OCI-LY7 (cell line): ENCODE data around the gene PRKAG2. TPM values are rescaled to one million over a fixed set of nuclear protein-coding genes. Genes with fewer than 3 reads are reported as not detected.

Source experiments
- BruUV-seq: library from RNA; stranded (reverse); fragments of 400-500 nt; replicated peaks from 2 replicates; lab custom pipeline; 2021; lab: Mats Ljungman, UMichigan
- CTCF ChIA-PET: fragments of 300-600 bp; sonication (Branson Sonifier 250); formaldehyde crosslinking; loops from one replicate; lab custom pipeline; 2022; ENCODE audit warnings: antibody characterized with exemption; ENCODE audit not compliant: unreplicated experiment; lab: Charles Lee
- POLR2A ChIA-PET: fragments of 300-600 bp; sonication (Branson Sonifier 250); formaldehyde crosslinking; loops from one replicate; lab custom pipeline; 2022; ENCODE audit warnings: antibody characterized with exemption; lab: Charles Lee
- DNase-seq: peaks from one replicate; pipeline ENCODE4 v3.0.0-alpha.2; 2015; ENCODE audit warnings: low spot score
- H2AFZ ChIP-seq: fragments of 200-600 bp; sonication (generic), shearing (Covaris generic); 2 replicates; pipeline ENCODE4 v1.6.1; 2014; ENCODE audit warnings: mild to moderate bottlenecking, antibody characterized with exemption, low read length, moderate library complexity
- H3K27ac ChIP-seq: fragments of 200-600 bp; sonication (generic); 2 replicates; pipeline ENCODE4 v1.5.1; 2014; ENCODE audit warnings: mixed run types, low read depth, mild to moderate bottlenecking, moderate library complexity, low read length, inconsistent platforms; ENCODE audit not compliant: poor library complexity, severe bottlenecking
- H3K36me3 ChIP-seq: fragments of 200-600 bp; sonication (generic); 2 replicates; pipeline ENCODE4 v1.6.1; 2014; ENCODE audit warnings: mild to moderate bottlenecking, antibody characterized with exemption, low read length, moderate library complexity, mixed read lengths; ENCODE audit not compliant: insufficient read depth
- H3K4me1 ChIP-seq: fragments of 200-600 bp; sonication (generic); 2 replicates; pipeline ENCODE4 v1.5.1; 2014; ENCODE audit warnings: mild to moderate bottlenecking, low read length; ENCODE audit not compliant: insufficient read depth, poor library complexity, severe bottlenecking
- H3K4me2 ChIP-seq: fragments of 200-600 bp; sonication (generic); 2 replicates; pipeline ENCODE4 v1.6.1; 2014; ENCODE audit warnings: mild to moderate bottlenecking, low read length
- H3K4me3 ChIP-seq: fragments of 200-600 bp; sonication (generic); 2 replicates; pipeline ENCODE4 v1.5.1; 2014; ENCODE audit warnings: mild to moderate bottlenecking, low read depth, low read length; ENCODE audit not compliant: poor library complexity, severe bottlenecking
- H3K79me2 ChIP-seq: fragments of 200-600 bp; sonication (generic); 2 replicates; pipeline ENCODE4 v1.6.1; 2016; ENCODE audit warnings: low read depth, mild to moderate bottlenecking, low read length, moderate library complexity, mixed read lengths; ENCODE audit not compliant: insufficient read depth
- H3K9me2 ChIP-seq: fragments of 200-600 bp; sonication (generic); 2 replicates; pipeline ENCODE4 v1.6.1; 2016; ENCODE audit warnings: mild to moderate bottlenecking, low read length, mixed read lengths; ENCODE audit not compliant: insufficient read depth
- H3K9me3 ChIP-seq: fragments of 200-600 bp; sonication (generic); 2 replicates; pipeline ENCODE4 v1.6.1; 2014; ENCODE audit warnings: mild to moderate bottlenecking, mixed run types, low read length, mixed read lengths
- H4K20me1 ChIP-seq: fragments of 200-600 bp; sonication (generic); 2 replicates; pipeline ENCODE4 v1.6.1; 2014; ENCODE audit warnings: mild to moderate bottlenecking, antibody characterized with exemption, low read length, moderate library complexity, mixed read lengths; ENCODE audit not compliant: insufficient read depth
- CTCF ChIP-seq: fragments of 200-600 bp; sonication (generic); conservative IDR thresholded peaks from 2 replicates; pipeline ENCODE4 v1.5.1; 2014; ENCODE audit warnings: mild to moderate bottlenecking, antibody characterized with exemption, low read length, moderate library complexity, mixed read lengths
- EZH2phosphoT487 ChIP-seq: fragments of 200-600 bp; sonication (generic); IDR thresholded peaks from 2 replicates; pipeline ENCODE4 v1.6.1; 2018; ENCODE audit warnings: low read depth, borderline replicate concordance, mild to moderate bottlenecking, mixed run types, antibody characterized with exemption, low read length, moderate library complexity, mixed read lengths
- intact Hi-C: fragments of 100-400 bp; cut with micrococcal nuclease; formaldehyde crosslinking; loops from one replicate; pipeline ENCODE4 v1.10.0; 2022; ENCODE audit not compliant: unreplicated experiment
- total RNA-seq, 2 experiments: library from RNA; depleted of rRNA in 1 of 2; stranded (reverse); fragments of >200 nt in 1 of 2; shearing (Covaris generic) in 1 of 2; gene quantifications; 2 replicates each; pipeline ENCODE4 v1.2.3, GENCODE V29; 2014 to 2022

PRKAG2 gene
- total RNA-seq, 2 experiments from 2014 or later = 1.2 to 5.1 TPM

GRCh38 chr7:151729521-151729921, 147.4 kb downstream of the PRKAG2 start:
- ChIA-PET POLR2A (no interaction called here), CTCF (no interaction called here)
- Histone ChIP-seq H3K27ac (no peak overlapping the region), H4K20me1 (no peaks in the 10 kb centered on the region), H2AFZ (no peak overlapping the region), H3K4me3 (no peak overlapping the region), H3K9me2 (no peaks in the 10 kb centered on the region), H3K36me3 (no peaks in the 10 kb centered on the region), H3K4me1 (no peaks in the 10 kb centered on the region), H3K79me2 (no peaks in the 10 kb centered on the region), H3K4me2 (no peak overlapping the region), H3K9me3 (no peaks in the 10 kb centered on the region)
- BruUV-seq = no TSS peak
- intact Hi-C loops = no loop called here
- no peak for DNase-seq
- TF ChIP-seq EZH2phosphoT487 (no peak), CTCF (no peak)

- no peaks in the 10 kb centered on the region for H3K4me1 ChIP-seq
- no peak overlapping the region for H3K27ac ChIP-seq
- CTCF ChIA-PET = no interaction called here
- intact Hi-C loops = no loop called here
- H3K4me3 ChIP-seq = no peak overlapping the region
- BruUV-seq = no TSS peak
- H3K9me2 ChIP-seq = no peaks in the 10 kb centered on the region
- no peak overlapping the region for H3K4me2 ChIP-seq
- TF ChIP-seq EZH2phosphoT487 (no peak), CTCF (no peak)
- POLR2A ChIA-PET = no interaction called here
- DNase-seq = no peak
- H2AFZ ChIP-seq = no peak overlapping the region
- no peaks in the 10 kb centered on the region for H3K36me3 ChIP-seq
- H4K20me1 ChIP-seq = no peaks in the 10 kb centered on the region
- no peaks in the 10 kb centered on the region for H3K9me3 ChIP-seq
- no peaks in the 10 kb centered on the region for H3K79me2 ChIP-seq
Measured at GRCh38 chr7:151728746-151729145, 148.2 kb downstream of the PRKAG2 start.

- Histone ChIP-seq H3K36me3 (no peaks in the 10 kb centered on the region), H3K27ac (no peak overlapping the region), H3K9me3 (no peaks in the 10 kb centered on the region), H3K4me3 (no peak overlapping the region), H3K79me2 (no peaks in the 10 kb centered on the region), H3K4me2 (no peak overlapping the region), H4K20me1 (no peaks in the 10 kb centered on the region), H3K9me2 (no peaks in the 10 kb centered on the region), H2AFZ (no peak overlapping the region), H3K4me1 (no peaks in the 10 kb centered on the region)
- intact Hi-C loops = no loop called here
- ChIA-PET CTCF (no interaction called here), POLR2A (no interaction called here)
- no TSS peak for BruUV-seq
- DNase-seq = no peak
- no peak for TF ChIP-seq CTCF
- TF ChIP-seq EZH2phosphoT487 = no peak
Measured at GRCh38 chr7:151728286-151728660, 148.6 kb downstream of the PRKAG2 start.
